Muscle of back (tissue), 11 donors: ENCODE results near the gene EXD2. TPM values are rescaled to one million over a fixed set of nuclear protein-coding genes. Genes with fewer than 3 reads are reported as not detected.
"Not testable (repeated sequence)": the region's sequence is repeated elsewhere in the genome, so short reads cannot be mapped to it uniquely, and the experiment has no call there.

Source experiments
- DNase-seq, 3 donors: peaks; one replicate each; pipeline versions ENCODE4 v3.0.0 to v3.0.0-alpha.2; 2013
- polyA plus RNA-seq, 10 donors: library from polyadenylated mRNA; unstranded; fragments of 120-200 nt; gene quantifications; one replicate each; pipeline ENCODE4 v1.2.1, GENCODE V29; 2013; ENCODE audit not compliant: insufficient read length in 10 of 10

Gene EXD2
- polyA plus RNA-seq, 10 donors = 12.6 to 20.6 (median 15.9) TPM

DNA sequence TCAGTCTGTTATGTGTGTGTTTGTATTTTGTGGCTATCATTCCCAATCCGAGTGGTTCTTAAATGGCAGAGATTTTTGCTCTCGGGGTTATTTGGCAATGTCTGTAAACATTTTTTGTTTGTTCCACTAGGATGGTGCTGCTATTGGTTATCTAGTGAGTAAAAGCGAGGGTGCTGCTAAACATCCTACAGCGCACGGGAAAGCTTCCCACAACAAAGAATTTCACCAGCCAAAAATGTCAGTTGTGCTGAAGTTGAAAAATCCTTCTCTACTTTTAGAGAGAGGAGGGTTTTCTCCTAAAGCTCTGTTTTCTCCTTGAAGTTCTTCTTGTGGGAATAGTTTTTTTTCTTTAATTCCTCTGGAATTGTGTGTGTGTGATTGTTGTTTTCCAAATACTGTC, 2.4 kb downstream of the EXD2 start:
- no peak for DNase-seq

DNA sequence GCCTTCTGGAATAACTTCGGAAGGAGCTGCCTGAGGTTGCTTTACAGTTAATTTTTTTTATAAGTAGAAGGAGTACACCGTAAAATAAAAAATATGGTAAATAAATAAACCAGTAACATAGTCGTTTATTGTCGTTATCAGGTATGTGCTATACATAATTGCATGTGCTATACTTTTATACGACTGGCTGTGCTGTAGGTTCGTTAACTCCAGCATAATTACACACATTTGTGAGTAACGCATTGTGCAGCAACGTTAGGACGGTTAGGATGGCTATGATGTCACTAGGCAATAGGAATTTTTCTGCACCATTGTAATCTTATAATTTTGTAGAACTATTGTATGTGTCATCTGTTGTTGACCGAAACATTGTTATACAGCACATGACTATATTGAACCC, 8.5 kb downstream of the EXD2 start:
- DNase-seq = no peak

DNA sequence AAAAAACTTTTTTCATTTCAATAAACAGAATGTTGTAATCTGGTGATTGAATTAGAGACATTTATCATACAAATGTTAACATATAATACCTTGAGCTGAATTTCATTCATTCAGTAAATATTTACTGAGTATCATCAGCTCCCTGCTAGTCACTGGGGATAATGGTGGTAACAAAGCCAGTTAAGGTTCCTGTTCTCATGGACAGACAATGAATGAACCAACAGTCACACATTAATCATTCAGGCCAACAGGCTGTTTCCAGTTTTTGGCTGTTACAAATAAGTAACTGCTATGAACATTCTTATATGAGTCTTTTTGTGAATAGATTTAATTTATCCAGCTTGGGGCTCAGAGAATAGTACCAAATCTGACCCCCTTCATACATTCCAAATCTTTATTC, 13.5 kb downstream of the EXD2 start:
- no peak for DNase-seq

DNA sequence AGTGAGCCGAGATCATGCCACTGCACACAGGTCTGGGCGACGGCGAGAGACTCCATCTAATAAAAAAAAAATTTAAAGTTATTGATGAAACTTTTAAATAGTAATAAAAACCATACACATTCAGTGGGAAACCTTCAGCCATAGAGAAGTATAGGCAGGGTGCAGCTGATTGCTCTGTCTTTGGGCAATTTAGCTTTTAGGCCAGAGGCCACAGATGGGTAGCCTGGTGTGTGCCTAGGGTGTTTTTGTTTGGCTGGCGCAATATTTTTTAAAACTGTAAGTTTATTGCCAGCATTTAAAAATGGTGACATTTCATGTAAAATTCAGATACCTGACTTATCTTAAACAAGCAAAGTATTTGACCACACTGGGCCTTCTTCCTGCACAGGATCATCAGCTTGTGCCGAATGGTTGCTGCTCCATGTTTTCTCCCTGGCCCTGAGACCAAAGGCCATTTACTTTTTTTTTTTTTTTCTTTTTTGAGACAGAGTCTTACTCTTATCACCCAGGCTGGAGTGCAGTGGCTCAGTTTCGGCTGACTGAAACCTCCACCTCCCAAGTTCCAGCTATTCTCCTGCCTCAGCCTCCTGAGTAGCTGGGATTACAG, 16.2 kb downstream of the EXD2 start:
- DNase-seq = no peak

DNA sequence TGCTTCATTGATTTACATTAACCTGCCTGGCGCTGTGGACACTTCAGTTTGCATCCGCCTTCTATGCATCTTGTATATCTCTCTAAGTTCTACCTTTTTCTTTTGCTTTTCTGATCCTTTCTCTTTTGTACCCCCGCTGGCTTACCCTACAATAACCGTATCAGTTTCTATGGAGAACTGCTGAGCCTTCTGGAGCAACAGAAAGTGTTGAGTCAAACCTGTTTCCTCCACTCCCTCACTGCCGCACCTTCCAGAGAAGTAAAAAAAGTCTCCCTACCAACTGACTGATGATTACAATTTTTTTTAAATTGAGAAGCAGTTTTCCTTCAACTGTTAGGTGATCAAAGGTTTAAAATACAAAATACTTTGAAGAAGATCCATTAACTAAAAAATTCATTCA, 17.4 kb downstream of the EXD2 start:
- no peak for DNase-seq

DNA sequence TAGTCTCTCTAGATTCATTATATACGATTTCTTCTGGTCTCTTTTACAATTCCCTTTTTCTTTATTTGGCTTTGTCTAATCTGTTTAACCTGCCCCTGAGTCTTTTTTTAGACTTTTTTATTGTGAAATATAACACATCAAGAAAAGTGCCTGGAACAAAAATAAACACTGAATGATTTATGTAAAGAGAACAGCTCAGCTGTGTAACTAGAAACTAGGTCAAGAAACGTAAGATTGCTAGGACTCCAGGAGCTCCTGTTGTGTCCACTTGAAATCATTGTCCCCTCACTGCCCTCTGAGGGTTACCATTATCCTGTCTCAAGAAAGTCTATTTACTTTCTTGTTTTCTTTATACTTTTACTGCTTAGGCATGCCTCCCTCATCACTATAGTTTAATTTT, 23.1 kb downstream of the EXD2 start:
- DNase-seq = no peak

DNA sequence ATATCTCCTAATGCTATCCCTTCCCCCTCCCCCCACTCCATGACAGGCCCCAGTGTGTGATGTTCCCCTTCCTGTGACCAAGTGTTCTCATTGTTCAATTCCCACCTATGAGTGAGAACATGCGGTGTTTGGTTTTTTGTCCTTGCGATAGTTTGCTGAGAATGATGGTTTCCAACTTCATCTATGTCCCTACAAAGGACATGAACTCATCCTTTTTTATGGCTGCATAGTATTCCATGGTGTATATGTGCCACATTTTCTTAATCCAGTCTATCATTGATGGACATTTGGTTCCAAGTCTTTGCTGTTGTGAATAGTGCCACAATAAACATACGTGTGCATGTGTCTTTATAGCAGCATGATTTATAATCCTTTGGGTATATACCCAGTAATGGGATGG, 26.4 kb downstream of the EXD2 start:
- not testable (repeated sequence) for DNase-seq

DNA sequence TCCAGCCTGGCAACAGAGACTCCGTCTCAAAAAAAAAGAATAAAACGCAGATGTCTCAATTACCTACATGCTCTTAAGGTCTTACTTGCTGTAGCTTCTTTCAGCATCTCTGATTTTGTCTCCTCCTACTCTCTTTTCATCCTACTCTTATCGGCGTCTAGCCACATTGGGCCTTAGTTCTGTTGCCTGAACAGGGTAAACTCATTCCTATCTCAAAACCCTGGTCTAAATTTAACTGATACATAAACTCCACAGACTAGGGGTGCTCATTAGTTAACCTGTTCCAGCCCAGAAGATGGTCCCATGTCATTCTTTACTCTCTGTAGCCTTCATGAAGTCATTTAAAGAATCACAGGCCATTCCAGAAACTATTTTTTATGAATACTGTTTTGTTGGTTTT, 33.6 kb downstream of the EXD2 start:
- DNase-seq = no peak

DNA sequence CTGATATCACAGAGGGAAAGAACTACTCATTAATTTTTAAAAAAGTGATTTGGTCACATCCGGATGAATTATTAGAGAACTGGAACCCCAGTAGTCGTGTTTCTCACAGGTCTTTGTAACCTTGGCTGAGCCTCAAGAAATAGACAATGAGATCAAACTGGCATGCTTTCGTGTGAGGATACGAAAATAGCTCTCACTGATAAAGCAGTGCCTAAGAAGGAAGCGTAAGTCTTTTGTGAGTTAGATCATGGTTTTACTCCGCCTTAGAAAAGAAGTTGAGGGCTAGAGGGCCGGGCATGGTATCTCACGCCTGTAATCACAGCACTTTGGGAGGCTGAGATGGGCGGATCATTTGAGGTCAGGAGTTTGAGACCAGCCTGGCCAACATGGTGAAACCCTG, 34.9 kb downstream of the EXD2 start:
- no peak for DNase-seq

DNA sequence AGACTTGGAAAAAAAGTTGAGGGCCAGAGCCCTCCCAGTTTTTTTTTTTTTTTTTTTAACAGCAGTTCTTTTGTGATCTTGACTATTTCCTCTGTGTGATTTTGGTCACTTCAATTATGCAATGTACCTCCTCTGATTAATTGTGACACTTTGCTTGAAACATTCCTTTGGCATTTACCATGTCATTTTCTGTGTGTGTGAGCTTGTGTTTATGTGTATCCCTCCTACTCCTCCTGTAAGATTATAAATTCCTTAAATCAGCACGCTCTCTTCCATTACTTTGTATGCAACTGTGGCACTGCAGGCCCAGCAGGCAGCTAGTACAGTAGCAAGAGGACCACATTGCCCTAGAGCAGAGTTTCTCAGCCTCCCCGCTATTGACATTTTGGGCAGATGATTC, 35.4 kb downstream of the EXD2 start:
- no peak for DNase-seq

DNA sequence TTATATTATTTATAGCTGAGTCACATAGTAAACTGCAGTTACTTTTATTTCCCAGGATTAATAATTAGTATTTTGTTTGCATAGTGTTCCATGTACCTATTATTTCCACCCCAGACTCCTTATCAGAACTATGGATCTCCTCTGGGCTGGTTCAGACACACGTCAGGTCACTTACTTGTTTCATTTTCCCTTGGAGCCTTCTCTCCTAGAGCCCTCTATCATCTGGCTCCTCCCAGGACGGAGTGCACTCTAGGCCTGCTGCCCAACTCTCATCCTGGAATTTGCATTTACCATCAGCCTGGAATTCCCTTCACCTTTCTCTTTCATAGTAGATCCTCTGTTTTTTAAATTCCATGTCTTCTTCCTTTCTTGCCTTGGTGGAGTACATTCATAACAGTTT, 40.2 kb downstream of the EXD2 start:
- no peak for DNase-seq

DNA sequence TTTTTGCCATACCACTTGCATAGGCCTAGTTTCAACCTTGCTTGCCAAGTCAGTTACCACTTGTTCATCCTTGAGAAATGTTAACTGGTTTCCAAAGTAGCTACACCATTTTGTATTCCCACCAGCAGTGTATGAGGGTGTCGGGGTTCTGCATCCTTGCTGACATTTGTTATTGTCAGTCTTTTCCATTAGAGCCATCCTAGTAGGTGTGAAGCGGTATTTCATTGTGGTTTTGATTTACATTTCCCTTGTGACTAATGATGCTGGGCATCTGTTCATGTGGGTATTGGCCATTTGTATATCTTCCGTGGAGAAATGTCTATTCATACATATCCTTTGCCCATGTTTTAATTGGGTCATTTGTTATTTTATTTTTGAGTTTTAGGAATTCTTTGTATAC, 41.1 kb downstream of the EXD2 start:
- no peak for DNase-seq

DNA sequence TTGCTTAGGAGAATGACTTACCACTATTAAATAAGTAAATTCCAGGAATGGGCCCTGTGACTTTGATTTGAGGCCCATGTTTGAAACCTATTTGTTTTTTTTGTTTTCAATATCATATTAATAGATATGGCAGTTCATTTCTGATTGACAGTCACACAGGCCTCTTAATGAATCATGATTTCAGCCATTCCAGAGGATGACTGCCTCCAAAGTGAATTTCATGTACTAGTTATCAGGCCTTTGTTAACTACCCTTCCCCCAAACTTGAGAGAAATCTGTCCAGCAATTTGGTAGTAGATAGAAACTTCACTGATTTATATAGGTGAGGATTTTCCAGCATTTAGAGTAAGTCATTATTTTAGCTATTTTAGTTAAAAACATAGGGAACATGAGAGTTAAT, 42.8 kb downstream of the EXD2 start:
- no peak for DNase-seq

DNA sequence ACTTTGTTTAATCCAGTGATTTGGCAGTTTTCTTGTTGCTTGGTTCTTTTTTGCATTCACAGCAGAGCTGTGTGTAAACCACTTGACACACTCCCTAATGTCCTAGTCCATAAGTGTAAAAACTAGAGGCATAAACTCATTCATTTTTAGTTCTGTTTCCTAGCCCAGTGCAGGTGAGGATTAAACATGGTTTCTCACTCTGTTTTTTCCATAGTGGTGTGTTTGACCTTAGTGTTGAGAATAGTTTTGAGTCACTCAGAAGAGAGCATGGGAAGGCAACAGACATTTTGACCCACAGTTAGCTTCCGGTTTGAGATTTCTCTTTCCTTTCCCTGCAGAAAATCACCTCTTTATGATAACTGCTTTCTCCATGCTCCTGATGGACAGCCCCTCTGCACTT, 44.4 kb downstream of the EXD2 start:
- no peak for DNase-seq

DNA sequence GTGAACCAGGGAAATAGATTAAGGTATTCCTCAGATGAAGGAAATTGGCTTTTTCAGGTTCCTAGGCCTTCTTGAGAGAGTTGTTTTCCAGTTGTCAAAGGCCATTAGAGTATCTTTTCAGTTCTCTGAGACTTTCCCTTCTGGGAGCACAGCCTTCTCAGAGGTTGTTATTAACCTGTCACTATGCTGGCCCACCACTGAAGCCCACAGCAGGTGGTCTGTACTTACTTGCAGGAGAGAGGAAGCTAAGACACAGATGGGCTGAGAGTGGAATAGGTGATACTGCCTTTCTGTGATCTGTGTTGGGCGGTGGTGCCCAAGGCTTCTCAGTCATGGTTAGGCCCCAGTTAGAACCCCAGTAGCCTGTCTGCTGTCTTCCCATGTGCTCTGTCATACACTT, 45.8 kb downstream of the EXD2 start:
- no peak for DNase-seq

DNA sequence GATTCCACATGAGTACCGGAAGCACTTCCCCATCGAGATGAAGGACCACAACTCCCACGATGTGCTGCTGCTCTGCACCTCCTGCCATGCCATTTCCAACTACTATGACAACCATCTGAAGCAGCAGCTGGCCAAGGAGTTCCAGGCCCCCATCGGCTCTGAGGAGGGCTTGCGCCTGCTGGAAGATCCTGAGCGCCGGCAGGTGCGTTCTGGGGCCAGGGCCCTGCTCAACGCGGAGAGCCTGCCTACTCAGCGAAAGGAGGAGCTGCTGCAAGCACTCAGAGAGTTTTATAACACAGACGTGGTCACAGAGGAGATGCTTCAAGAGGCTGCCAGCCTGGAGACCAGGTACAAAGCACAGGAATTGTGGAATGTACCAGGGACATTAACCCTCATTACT, 46.3 kb downstream of the EXD2 start:
- DNase-seq = no peak

DNA sequence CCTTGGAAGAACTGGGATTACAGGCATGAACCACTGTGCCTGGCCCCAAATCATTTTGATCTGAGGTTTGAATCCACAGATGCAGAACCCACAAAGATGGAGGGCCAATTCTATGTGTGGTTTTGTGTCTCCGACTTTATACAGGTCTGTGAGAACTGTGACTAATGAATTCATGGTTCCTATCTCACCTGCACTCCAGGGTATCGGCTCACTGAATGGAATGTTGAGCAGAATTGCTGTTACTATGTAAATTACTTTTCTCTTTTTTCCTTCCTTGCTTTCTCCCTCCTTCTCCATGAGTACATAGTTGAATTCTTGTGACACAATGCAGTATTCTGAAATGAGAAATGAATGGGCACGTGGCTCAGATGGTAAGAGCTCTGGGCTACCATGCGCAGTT, 47.6 kb downstream of the EXD2 start:
- no peak for DNase-seq

DNA sequence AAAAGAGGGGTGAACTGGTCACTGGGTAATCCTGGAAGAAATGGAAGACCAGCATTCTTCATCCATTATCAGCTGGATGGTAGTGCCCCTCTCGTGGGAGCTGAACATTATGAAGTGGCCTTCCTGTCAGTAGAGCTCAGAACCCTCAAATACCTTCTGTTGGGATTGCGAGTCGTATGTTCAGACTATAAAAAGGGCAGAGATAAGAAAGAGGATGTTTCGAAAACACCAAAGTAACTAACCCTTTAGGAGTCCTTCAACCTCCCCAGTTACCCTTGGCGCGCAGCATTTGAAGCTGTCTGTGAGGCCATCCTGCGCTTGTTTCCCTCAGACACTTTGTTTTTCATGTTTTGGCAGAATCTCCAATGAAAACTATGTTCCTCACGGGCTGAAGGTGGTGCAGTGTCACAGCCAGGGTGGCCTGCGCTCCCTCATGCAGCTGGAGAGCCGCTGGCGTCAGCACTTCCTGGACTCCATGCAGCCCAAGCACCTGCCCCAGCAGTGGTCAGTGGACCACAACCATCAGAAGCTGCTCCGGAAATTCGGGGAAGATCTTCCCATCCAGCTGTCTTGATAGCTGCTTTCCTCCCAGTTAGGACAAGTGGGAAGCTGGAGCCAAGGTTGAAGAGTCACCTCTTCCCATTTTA, 49.4 kb downstream of the EXD2 start:
- DNase-seq = no peak

DNA sequence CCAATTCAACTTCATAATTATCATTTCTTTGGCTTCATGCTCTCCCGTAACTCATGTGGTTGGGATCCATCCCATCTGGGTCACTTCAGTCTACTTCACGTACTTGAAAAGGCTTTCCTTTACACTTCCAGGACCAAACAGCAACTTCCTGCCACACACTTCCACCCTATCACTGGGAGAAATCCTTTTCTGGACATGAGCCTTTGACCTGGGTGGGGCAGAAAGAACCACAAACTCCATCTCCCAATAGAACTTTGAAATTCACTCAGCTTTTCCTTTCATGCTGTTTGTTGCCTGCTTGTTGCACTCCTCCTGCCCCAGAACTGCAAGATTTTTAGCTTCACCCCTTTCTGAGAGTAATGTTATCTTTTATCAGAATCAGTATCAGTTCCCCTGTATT, 50.3 kb downstream of the EXD2 start:
- DNase-seq = no peak

DNA sequence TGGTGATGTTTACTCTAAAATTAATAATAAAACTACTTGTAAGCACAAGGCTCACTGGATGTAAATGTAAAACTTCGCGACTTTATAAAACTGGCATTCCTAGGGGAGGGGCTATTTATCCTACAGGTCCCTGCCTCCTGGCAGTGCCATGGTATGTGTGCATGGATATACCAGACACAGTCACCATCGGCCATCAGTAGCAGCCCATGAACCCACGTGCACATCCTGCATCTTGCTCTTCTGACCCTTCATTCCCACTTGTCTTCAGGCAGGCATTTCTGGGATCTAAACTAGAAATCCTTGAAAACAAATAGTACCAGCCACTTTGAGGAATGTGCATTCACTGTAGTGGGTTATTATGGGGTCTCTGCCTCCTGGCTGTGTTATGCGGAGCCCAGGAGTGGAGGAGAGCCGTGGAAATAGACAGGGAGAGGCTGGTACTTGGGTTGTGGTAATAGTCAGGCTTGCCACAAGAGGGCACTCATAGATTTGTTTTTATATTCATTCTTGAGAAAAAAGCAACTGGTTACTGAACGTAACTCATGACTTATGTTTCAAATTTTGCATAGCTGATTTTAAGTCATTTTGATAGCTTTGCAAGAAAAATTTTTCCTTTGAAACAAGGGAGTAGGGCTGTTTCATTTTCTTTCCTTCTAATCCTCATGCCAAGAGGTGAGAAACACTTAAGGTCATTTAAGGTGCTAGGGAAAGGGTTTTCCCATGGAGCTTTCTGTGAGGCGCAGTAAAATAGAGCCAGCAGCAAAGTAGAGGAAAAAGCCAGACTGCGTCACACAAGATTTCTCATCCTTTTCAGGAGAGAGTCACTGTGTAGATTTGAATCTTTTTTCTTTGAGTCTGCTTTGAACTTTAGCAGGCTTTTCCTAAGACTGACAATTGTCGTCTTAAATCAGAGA, 51.3 kb downstream of the EXD2 start:
- DNase-seq = peak; percentile 70 to 86 (median 79)

DNA sequence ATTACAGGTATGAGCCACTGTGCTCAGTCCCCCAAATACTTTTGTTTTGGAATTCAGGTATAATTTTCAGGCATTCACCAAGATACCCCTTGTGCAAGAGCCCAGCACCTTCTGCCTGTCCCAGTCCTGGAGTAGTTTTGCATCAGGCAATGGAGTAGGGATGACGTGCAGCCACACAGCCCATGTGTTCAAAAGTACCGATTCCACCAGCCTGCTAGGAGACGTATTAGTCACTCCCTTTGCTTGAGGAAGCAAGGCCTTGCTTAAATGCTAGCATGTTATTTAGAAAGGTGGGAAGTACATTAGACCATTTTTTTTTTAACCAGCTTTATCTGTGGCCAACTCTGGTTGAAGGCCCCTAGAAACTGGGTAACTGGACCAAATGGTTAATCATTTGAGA, 53.6 kb downstream of the EXD2 start:
- DNase-seq = no peak

DNA sequence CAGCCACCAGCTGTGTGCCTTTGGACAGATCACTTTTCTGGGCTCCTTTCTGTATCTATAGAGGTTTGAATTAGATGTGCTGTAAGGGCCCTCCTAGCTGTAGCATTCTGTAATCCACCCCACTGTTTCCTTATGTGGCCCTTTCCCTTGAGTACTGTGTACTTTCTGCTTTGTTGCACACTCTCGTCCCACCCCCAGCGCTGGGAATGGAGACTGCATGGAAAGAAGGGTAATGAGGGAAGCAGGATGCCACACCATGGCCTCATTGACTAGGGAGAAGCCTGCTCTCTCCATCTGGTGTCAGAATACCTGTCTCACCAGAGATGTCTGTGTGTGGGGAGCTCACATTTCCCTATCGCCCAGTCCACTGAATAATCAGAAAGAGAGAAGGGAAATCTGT, 55.0 kb downstream of the EXD2 start:
- DNase-seq = no peak
